Activated naive CD4-positive, alpha-beta T cell treated with anti-CD3 and anti-CD28 coated beads, Interleukin-2, amount 50 U/mL, for 72 hours (primary cell): Measurements from ENCODE around the gene TAS2R30. TPM values are rescaled to one million over a fixed set of nuclear protein-coding genes. Genes with fewer than 3 reads are reported as not detected.
"Not testable (repeated sequence)": the region's sequence is repeated elsewhere in the genome, so short reads cannot be mapped to it uniquely, and the experiment has no call there.

ENCODE experiments used
- ATAC-seq, 2 donors: fragments of 150-1000 bp; cut with Tn5 transposase; 2 replicates each; pipeline ENCODE4 v1.10.0; 2021; ENCODE audit warnings: mild to moderate bottlenecking in 2 of 2, moderate library complexity in 2 of 2
- DNase-seq, 2 donors: peaks; one replicate each; pipeline ENCODE4 v3.0.0; 2021 to 2022; ENCODE audit warnings: low spot score in 2 of 2
- H3K27ac Mint-ChIP-seq, 2 donors: one replicate each; pipeline ENCODE4 v1.8.0; 2022; ENCODE audit warnings: mild to moderate bottlenecking in 2 of 2, mixed read lengths in 2 of 2
- H3K36me3 Mint-ChIP-seq, 2 donors: one replicate each; pipeline ENCODE4 v1.8.0; 2022; ENCODE audit warnings: mixed read lengths in 2 of 2
- H3K9me3 Mint-ChIP-seq, 2 donors: one replicate each; pipeline ENCODE4 v1.8.0; 2022; ENCODE audit warnings: mixed read lengths in 2 of 2
- total RNA-seq, 2 donors: library from RNA; stranded (reverse); gene quantifications; one replicate each; pipeline ENCODE4 v1.2.3, GENCODE V29; 2022

TAS2R30 gene
- total RNA-seq, 2 donors from 2014 or later, result 2.9 to 3.9 TPM

DNA sequence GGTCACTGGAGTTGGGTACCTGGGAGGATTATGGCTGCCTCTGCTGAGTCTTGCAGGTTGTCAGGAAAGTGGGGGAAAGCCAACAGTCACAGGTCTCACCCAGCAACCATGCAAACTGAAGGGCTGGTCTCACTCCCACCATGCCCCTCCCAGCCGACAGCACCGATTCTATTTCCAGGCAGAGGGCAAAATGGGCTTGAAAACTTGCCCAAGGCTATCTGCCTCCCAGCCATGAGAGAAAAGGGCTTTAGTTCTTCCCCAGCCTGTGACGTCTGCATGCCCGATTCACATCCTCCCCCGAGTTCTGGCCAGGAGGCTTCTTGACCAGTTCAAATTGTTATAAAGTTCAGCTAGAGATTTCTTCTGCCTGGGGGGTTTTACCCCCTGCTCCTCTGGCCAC lies 9.9 kb upstream of the TAS2R30 start:
- Mint-ChIP-seq H3K27ac (no peak overlapping the region), H3K9me3 (peaks cover 0 to 17% of the 10 kb centered on the region in 2 donors), H3K36me3 (peaks cover 5 to 51% of the 10 kb centered on the region in 2 donors)
- ATAC-seq (no peak), DNase-seq (no peak)

- H3K27ac Mint-ChIP-seq, result no peak overlapping the region
- no peak for ATAC-seq
- peaks cover 5 to 47% of the 10 kb centered on the region in 2 donors for H3K36me3 Mint-ChIP-seq
- no peak for DNase-seq
- peaks cover 0 to 17% of the 10 kb centered on the region in 2 donors for H3K9me3 Mint-ChIP-seq
Observed at GRCh38 chr12:11143352-11143751, 8.9 kb upstream of the TAS2R30 start.

DNA sequence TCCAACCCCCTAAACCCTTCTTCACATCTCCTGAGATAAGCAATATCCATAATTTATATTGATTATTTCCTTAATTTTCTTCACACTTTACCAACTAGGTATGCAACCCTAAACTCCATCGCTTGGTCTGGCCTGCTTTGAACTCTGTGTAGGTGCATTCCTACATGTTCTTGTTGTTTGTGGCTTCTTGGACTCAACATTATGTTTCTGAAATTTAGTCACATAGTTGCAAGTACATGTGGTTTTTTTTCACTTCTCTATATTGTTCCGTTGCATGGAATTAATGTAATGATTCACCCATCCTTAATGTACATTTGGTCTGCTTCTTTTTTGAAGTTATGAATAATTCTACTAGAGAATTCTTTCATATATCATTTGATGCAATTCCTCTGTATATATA lies 1.6 kb upstream of the TAS2R30 start:
- Mint-ChIP-seq H3K27ac (peak overlapping the region in 1 of 2 donors; percentile 79), H3K36me3 (peaks cover 5 to 15% of the 10 kb centered on the region in 2 donors), H3K9me3 (peaks cover 0 to 5% of the 10 kb centered on the region in 2 donors)
- ATAC-seq, result peak in 1 of 2 donors; percentile 93
- peak in 1 of 2 donors; percentile 11 for DNase-seq

DNA sequence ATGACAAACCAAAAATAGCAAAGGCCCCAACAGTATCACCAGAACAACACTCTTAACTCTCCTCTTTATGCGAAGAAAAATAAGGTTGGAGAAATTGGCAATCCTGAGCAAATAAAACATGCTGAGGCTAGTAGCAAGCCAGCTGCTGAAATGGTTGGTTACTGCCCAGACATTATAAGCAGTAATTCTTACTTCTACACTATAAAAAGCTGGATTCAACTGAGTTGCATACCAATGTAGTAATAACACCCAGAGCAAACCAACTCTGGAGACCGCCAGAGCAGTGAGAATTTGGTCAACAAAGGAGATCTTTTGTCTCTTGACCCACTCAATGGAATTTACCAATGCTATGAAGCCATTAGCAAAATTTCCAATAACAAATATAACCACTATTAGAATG lies 628 bp downstream of the TAS2R30 start:
- no peak for DNase-seq
- H3K27ac Mint-ChIP-seq, result no peak overlapping the region
- no peak for ATAC-seq
- peaks cover 14 to 19% of the 10 kb centered on the region in 2 donors for H3K36me3 Mint-ChIP-seq
- peaks cover 0 to 5% of the 10 kb centered on the region in 2 donors for H3K9me3 Mint-ChIP-seq

- H3K9me3 Mint-ChIP-seq, result peaks cover 0 to 5% of the 10 kb centered on the region in 2 donors
- H3K27ac Mint-ChIP-seq, result no peak overlapping the region
- no peak for ATAC-seq
- DNase-seq, result no peak
- H3K36me3 Mint-ChIP-seq, result peaks cover 14 to 20% of the 10 kb centered on the region in 2 donors
Observed at GRCh38 chr12:11133162-11133561, 1.3 kb downstream of the TAS2R30 start.

DNA sequence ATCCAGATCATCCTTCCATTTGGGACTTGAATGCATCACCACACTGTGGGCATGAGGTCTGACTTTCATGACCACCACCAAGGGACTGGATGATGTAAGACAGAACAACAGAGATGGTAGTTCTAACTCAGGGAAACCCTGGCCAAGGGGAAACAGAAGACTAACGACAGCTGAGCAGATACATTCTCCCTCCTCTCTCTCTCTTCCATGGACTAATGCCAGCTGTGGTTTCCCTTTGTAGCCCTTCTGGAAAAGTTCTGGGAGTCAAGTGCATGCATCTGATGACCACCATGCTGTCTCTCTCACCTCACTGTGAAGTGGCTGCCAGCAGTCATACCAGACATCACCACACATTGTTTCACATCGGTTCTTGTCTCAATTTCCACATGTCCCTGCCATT lies 3.4 kb downstream of the TAS2R30 start:
- no peak overlapping the region for H3K27ac Mint-ChIP-seq
- DNase-seq, result no peak
- peaks cover 0 to 5% of the 10 kb centered on the region in 2 donors for H3K9me3 Mint-ChIP-seq
- no peak for ATAC-seq
- peaks cover 20% of the 10 kb centered on the region in 2 donors for H3K36me3 Mint-ChIP-seq

GRCh38 chr12:11130382-11130781 lies 4.1 kb downstream of the TAS2R30 start:
- H3K9me3 Mint-ChIP-seq, result peaks cover 0 to 5% of the 10 kb centered on the region in 2 donors
- no peak for ATAC-seq

DNA sequence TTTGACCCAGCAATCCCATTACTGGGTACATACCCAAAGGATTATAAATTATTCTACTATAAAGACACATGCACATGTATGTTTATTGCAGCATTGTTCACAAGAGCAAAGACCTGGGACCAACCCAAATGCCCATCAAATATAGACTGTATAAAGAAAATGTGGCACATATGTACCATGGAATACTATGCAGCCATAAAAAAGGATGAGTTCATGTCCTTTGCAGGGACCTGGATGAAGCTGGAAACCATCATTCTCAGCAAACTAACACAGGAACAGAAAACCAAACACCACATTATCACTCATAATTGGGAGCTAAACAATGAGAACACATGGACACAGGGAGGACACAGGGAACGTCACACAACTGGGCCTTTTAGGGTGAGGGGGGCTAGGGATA lies 20.3 kb downstream of the TAS2R30 start:
- not testable (repeated sequence) for DNase-seq, H3K27ac Mint-ChIP-seq, ATAC-seq
- H3K36me3 Mint-ChIP-seq, result peaks cover 60 to 94% of the 10 kb centered on the region in 2 donors
- peaks cover 28 to 60% of the 10 kb centered on the region in 2 donors for H3K9me3 Mint-ChIP-seq

More at GRCh38 chr12:11130382-11130781, 4.1 kb downstream of the TAS2R30 start:
- Mint-ChIP-seq H3K27ac (no peak overlapping the region), H3K36me3 (peaks cover 20 to 21% of the 10 kb centered on the region in 2 donors)
- DNase-seq, result no peak

GRCh38 chr12:11111213-11111612 lies 23.2 kb downstream of the TAS2R30 start:
- H3K9me3 Mint-ChIP-seq, result peaks cover 26 to 58% of the 10 kb centered on the region in 2 donors
- peaks cover 63 to 96% of the 10 kb centered on the region in 2 donors for H3K36me3 Mint-ChIP-seq
- not testable (repeated sequence) for ATAC-seq, DNase-seq
- H3K27ac Mint-ChIP-seq, result peak overlapping the region in 1 of 2 donors; percentile 6

DNA sequence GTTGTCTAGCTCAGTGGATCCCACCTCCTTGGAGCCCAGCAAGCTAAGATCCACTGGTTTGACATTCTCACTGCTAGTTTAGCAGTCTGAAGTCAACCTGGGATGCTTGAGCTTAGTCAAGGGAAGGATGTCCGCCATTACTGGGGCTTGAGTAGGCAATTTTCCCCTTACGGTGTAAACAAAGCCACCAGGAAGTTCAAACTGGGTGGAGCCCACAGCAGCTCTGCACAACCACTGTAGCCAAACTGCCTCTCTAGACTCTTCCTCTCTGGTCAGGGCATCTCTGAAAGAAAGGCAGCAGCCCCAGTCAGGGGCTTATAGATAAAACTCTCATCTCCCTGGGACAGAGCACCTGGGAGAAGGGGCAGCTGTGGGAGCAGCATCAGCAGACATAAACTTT lies 25.6 kb downstream of the TAS2R30 start:
- H3K9me3 Mint-ChIP-seq, result peaks cover 30 to 55% of the 10 kb centered on the region in 2 donors

GRCh38 chr12:11107719-11108118 lies 26.7 kb downstream of the TAS2R30 start:
- ATAC-seq, result no peak
- Mint-ChIP-seq H3K36me3 (peaks cover 65 to 76% of the 10 kb centered on the region in 2 donors), H3K9me3 (peaks cover 27 to 47% of the 10 kb centered on the region in 2 donors), H3K27ac (no peak overlapping the region)
- DNase-seq, result no peak

More for the DNA sequence above, 25.6 kb downstream of the TAS2R30 start:
- Mint-ChIP-seq H3K36me3 (peaks cover 70 to 80% of the 10 kb centered on the region in 2 donors), H3K27ac (peak overlapping the region in 1 of 2 donors; percentile 40)
- no peak for ATAC-seq
- no peak for DNase-seq

- peaks cover 52 to 73% of the 10 kb centered on the region in 2 donors for H3K36me3 Mint-ChIP-seq
- no peak for DNase-seq
- H3K9me3 Mint-ChIP-seq, result peaks cover 15 to 34% of the 10 kb centered on the region in 2 donors
- H3K27ac Mint-ChIP-seq, result no peak overlapping the region
- no peak for ATAC-seq
Observed at GRCh38 chr12:11106288-11106687, 28.2 kb downstream of the TAS2R30 start.

- no peak overlapping the region for H3K27ac Mint-ChIP-seq
- DNase-seq, result no peak
- ATAC-seq, result no peak
- peaks cover 45 to 65% of the 10 kb centered on the region in 2 donors for H3K36me3 Mint-ChIP-seq
- peaks cover 12 to 27% of the 10 kb centered on the region in 2 donors for H3K9me3 Mint-ChIP-seq
Observed at GRCh38 chr12:11105546-11105945, 28.9 kb downstream of the TAS2R30 start.

DNA sequence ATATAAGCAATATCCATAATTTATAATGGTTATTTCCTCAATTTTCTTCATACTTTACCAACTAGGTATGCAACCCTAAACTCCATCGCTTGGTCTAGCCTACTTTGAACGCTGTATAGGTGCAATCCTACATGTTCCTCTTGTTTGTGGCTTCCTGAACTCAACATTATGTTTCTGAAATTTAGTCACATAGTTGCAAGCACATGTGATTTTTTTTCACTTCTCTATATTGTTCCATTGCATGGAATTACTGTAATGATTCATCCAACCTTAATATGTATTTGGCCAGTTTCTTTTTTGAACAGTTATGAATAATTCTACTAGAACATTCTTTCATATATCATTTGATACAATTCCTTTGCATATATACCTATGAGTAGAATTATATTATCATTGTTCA lies 39.5 kb downstream of the TAS2R30 start:
- H3K36me3 Mint-ChIP-seq, result peaks cover 16 to 65% of the 10 kb centered on the region in 2 donors
- DNase-seq, H3K27ac Mint-ChIP-seq: not testable (repeated sequence)
- H3K9me3 Mint-ChIP-seq, result peaks cover 0 to 13% of the 10 kb centered on the region in 2 donors
- ATAC-seq, result peak; percentile 56 to 97

- Mint-ChIP-seq H3K9me3 (peaks cover 0 to 4% of the 10 kb centered on the region in 2 donors), H3K36me3 (peaks cover 4 to 56% of the 10 kb centered on the region in 2 donors), H3K27ac (no peak within 1 kb of the TSS)
- DNase-seq, result no peak
- no peak for ATAC-seq
Observed at GRCh38 chr12:11092128-11092527, 42.3 kb downstream of the TAS2R30 start, which contains the start of gene TAS2R43. Gene TAS2R43 (minus strand): TSS chr12:11092313. CDS start chr12:11092229, 84 bp downstream.

GRCh38 chr12:11089246-11089645 lies 45.2 kb downstream of the TAS2R30 start:
- no peak for ATAC-seq
- DNase-seq, result no peak
- Mint-ChIP-seq H3K9me3 (peaks cover under 1 to 5% of the 10 kb centered on the region in 2 donors), H3K27ac (no peak overlapping the region), H3K36me3 (peaks cover 5 to 56% of the 10 kb centered on the region in 2 donors)

- Mint-ChIP-seq H3K27ac (peak overlapping the region in 1 of 2 donors; percentile 22), H3K36me3 (peaks cover 12 to 46% of the 10 kb centered on the region in 2 donors), H3K9me3 (peaks cover 8 to 12% of the 10 kb centered on the region in 2 donors)
- peak; percentile 96 for ATAC-seq
- peak in 1 of 2 donors; percentile 29 for DNase-seq
Observed at GRCh38 chr12:11085419-11085818, 49.0 kb downstream of the TAS2R30 start.
